Natural killer cell (primary cell): Measurements from ENCODE around the gene FBP1. TPM values are rescaled to one million over a fixed set of nuclear protein-coding genes. Genes with fewer than 3 reads are reported as not detected.

Source experiments
- ATAC-seq, 3 donors: fragments of 150-1000 bp in 2 of 3; fragments of 200-7000 bp in 1 of 3; cut with Tn5 transposase; 1 replicate in 1 of 3; 2 replicates in 2 of 3; pipeline ENCODE4 v1.10.0; 2021; ENCODE audit warnings: mild to moderate bottlenecking in 2 of 3, moderate library complexity in 2 of 3
- DNase-seq, 2 donors: peaks; one replicate each; pipeline versions ENCODE4 v3.0.0 to v3.0.0-alpha.2; 2013 to 2021; ENCODE audit warnings: mixed read lengths in 1 of 2
- H3K27ac ChIP-seq: one replicate; pipeline ENCODE4 v1.5.1; 2013; ENCODE audit warnings: mild to moderate bottlenecking, low read length
- H3K27me3 ChIP-seq: one replicate; pipeline ENCODE4 v1.6.1; 2013; ENCODE audit warnings: low read length; ENCODE audit not compliant: control insufficient read depth, insufficient read depth
- H3K36me3 ChIP-seq: one replicate; pipeline ENCODE4 v1.6.1; 2013; ENCODE audit warnings: low read length; ENCODE audit not compliant: control insufficient read depth, insufficient read depth
- H3K4me1 ChIP-seq: one replicate; pipeline ENCODE4 v1.6.1; 2013; ENCODE audit warnings: low read length; ENCODE audit not compliant: control insufficient read depth, insufficient read depth
- H3K4me3 ChIP-seq: one replicate; pipeline ENCODE4 v1.5.1; 2013; ENCODE audit warnings: low read length
- H3K9me3 ChIP-seq: one replicate; pipeline ENCODE4 v1.6.1; 2013; ENCODE audit warnings: low read length; ENCODE audit not compliant: control insufficient read depth, insufficient read depth
- H3K27ac Mint-ChIP-seq, 2 donors: one replicate each; pipeline ENCODE4 v1.8.0; 2022; ENCODE audit warnings: mild to moderate bottlenecking in 2 of 2, mixed read lengths in 2 of 2, moderate library complexity in 1 of 2
- H3K27me3 Mint-ChIP-seq, 2 donors: one replicate each; pipeline ENCODE4 v1.8.0; 2022; ENCODE audit warnings: low read depth in 2 of 2, mixed read lengths in 2 of 2
- H3K36me3 Mint-ChIP-seq: one replicate; pipeline ENCODE4 v1.8.0; 2022; ENCODE audit warnings: mixed read lengths
- H3K4me1 Mint-ChIP-seq, 2 donors: one replicate each; pipeline ENCODE4 v1.8.0; 2022; ENCODE audit warnings: mixed read lengths in 2 of 2
- H3K4me3 Mint-ChIP-seq: one replicate; pipeline ENCODE4 v1.8.0; 2022; ENCODE audit warnings: mild to moderate bottlenecking, moderate library complexity, mixed read lengths
- H3K9me3 Mint-ChIP-seq, 2 donors: one replicate each; pipeline ENCODE4 v1.8.0; 2022; ENCODE audit warnings: mixed read lengths in 2 of 2
- CTCF ChIP-seq: fragments of 200-600 bp; IDR thresholded peaks from one replicate; pipeline ENCODE4 v1.8.0; 2022; ENCODE audit warnings: antibody characterized with exemption
- WGBS: methylation state at CpG from one replicate; pipeline ENCODE4 v1.1.7; 2013; ENCODE audit warnings: missing lambda C conversion rate; ENCODE audit not compliant: insufficient coverage; 5-methylcytosine and 5-hydroxymethylcytosine counted together
- intact Hi-C: fragments of 100-400 bp; cut with micrococcal nuclease; formaldehyde crosslinking; loops from one replicate; pipeline ENCODE4 v1.14.2; 2022
- total RNA-seq, 4 donors: library from RNA; stranded (reverse); fragments of 120-200 nt in 1 of 4; gene quantifications; one replicate each; pipeline versions ENCODE4 v1.2.3 to v1.2.4, GENCODE V29; 2013 to 2022

Gene FBP1
- total RNA-seq, 3 donors from 2014 or later (not counting 1 experiment from before 2014, with no cell fraction given), result 14.0 to 17.0 (median 15.5) TPM

- TF ChIP-seq CTCF, result no peak
- peaks cover 2% of the 10 kb centered on the region for H3K4me1 ChIP-seq
- Mint-ChIP-seq H3K4me3 (no peak overlapping the region), H3K27me3 (peaks cover 0 to 9% of the 10 kb centered on the region in 2 donors), H3K36me3 (no peaks in the 10 kb centered on the region), H3K9me3 (no peaks in the 10 kb centered on the region), H3K27ac (no peak overlapping the region), H3K4me1 (no peaks in the 10 kb centered on the region)
- no peak overlapping the region for H3K27ac ChIP-seq
- intact Hi-C loops, result no loop called here
- DNase-seq, result no peak
- no peaks in the 10 kb centered on the region for H3K36me3 ChIP-seq
- no peak for ATAC-seq
- 91% methylated on average over 5 of the region's 5 CpGs for WGBS
- H3K4me3 ChIP-seq, result no peak overlapping the region
- no peaks in the 10 kb centered on the region for H3K27me3 ChIP-seq
- H3K9me3 ChIP-seq, result no peaks in the 10 kb centered on the region
Measured at GRCh38 chr9:94581728-94582127, 57.6 kb downstream of the FBP1 start.

- intact Hi-C loops, result no loop called here
- peaks cover 3 to 41% of the 10 kb centered on the region in 2 donors for H3K27me3 Mint-ChIP-seq
- no peaks in the 10 kb centered on the region for H3K4me1 Mint-ChIP-seq
- Histone ChIP-seq H3K27ac (no peak overlapping the region), H3K9me3 (no peaks in the 10 kb centered on the region), H3K4me3 (no peak overlapping the region), H3K36me3 (no peaks in the 10 kb centered on the region), H3K4me1 (no peaks in the 10 kb centered on the region), H3K27me3 (no peaks in the 10 kb centered on the region)
- no peak for ATAC-seq
- no peak overlapping the region for H3K4me3 Mint-ChIP-seq
- no peaks in the 10 kb centered on the region for H3K9me3 Mint-ChIP-seq
- H3K36me3 Mint-ChIP-seq, result no peaks in the 10 kb centered on the region
- H3K27ac Mint-ChIP-seq, result no peak overlapping the region
- WGBS, result 60% methylated on average over 1 of the region's 2 CpGs
- no peak for TF ChIP-seq CTCF
- DNase-seq, result no peak
Measured at GRCh38 chr9:94577571-94577970, 61.7 kb downstream of the FBP1 start.

GRCh38 chr9:94577036-94577435 lies 62.3 kb downstream of the FBP1 start:
- no peaks in the 10 kb centered on the region for H3K36me3 ChIP-seq
- no peak overlapping the region for H3K4me3 ChIP-seq
- intact Hi-C loops, result no loop called here
- Mint-ChIP-seq H3K9me3 (no peaks in the 10 kb centered on the region), H3K4me3 (no peak overlapping the region), H3K36me3 (no peaks in the 10 kb centered on the region), H3K27ac (no peak overlapping the region), H3K4me1 (no peaks in the 10 kb centered on the region), H3K27me3 (peaks cover 9 to 46% of the 10 kb centered on the region in 2 donors)
- no peaks in the 10 kb centered on the region for H3K27me3 ChIP-seq
- no peak for TF ChIP-seq CTCF
- H3K4me1 ChIP-seq, result no peaks in the 10 kb centered on the region
- 0% methylated on average over 1 of the region's 1 CpG for WGBS
- no peak overlapping the region for H3K27ac ChIP-seq
- no peaks in the 10 kb centered on the region for H3K9me3 ChIP-seq
- no peak for DNase-seq
- no peak for ATAC-seq

- Mint-ChIP-seq H3K4me3 (no peak overlapping the region), H3K27ac (no peak overlapping the region), H3K9me3 (no peaks in the 10 kb centered on the region), H3K4me1 (no peaks in the 10 kb centered on the region), H3K36me3 (no peaks in the 10 kb centered on the region), H3K27me3 (peaks cover 14 to 53% of the 10 kb centered on the region in 2 donors)
- intact Hi-C loops, result no loop called here
- no peaks in the 10 kb centered on the region for H3K9me3 ChIP-seq
- H3K4me1 ChIP-seq, result no peaks in the 10 kb centered on the region
- TF ChIP-seq CTCF, result no peak
- DNase-seq, result no peak
- no peak for ATAC-seq
- 94% methylated on average over 1 of the region's 2 CpGs for WGBS
- no peak overlapping the region for H3K27ac ChIP-seq
- no peak overlapping the region for H3K4me3 ChIP-seq
- H3K27me3 ChIP-seq, result no peaks in the 10 kb centered on the region
- no peaks in the 10 kb centered on the region for H3K36me3 ChIP-seq
Measured at GRCh38 chr9:94576131-94576530, 63.2 kb downstream of the FBP1 start.
